ENCODE measurements around the gene ZFYVE27.

ZFYVE27 gene

DNA sequence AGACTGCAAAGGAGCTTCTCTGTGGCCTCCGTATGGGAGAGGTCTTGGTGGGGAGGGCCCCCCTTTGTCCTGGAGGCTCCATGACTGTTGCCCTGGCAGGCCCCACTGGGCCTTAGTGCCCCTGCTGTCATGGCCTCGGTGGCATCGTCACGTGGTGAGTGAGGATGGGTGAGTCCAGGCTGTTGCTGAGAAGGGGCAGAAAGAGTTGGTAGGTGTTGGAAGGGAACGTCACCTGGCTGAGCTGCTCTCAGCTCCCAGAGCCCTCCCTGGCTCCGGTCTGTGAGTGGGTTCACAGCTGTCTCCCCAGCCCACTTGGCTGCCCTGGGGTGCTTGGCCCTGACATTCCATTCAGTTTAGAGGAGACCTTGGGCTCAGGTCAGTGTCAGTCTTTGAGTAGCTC lies 18.8 kb downstream of the ZFYVE27 start:
- no peaks in the 10 kb centered on the region; the same call in 1 of the 2 replicates for H3K36me3 ChIP-seq (replicated peaks; ENCODE audit: insufficient read depth, low read length)
- H3K4me3 ChIP-seq (ENCODE audit: low read length) = no peak overlapping the region
- no peaks in the 10 kb centered on the region for H3K4me1 ChIP-seq (ENCODE audit: low read length)
- H3K4me2 ChIP-seq (ENCODE audit: low read depth, low read length) = no peak overlapping the region
- DNase-seq = no peak
- H3K27me3 ChIP-seq (replicated peaks; ENCODE audit: insufficient read depth, low read length) = no peaks in the 10 kb centered on the region
- no peaks in the 10 kb centered on the region for H3K9me2 ChIP-seq (replicated peaks; ENCODE audit: insufficient read depth, low read length)
- no peak overlapping the region for H3K27ac ChIP-seq (ENCODE audit: low read length)
- no peaks in the 10 kb centered on the region for H3F3A ChIP-seq (ENCODE audit: insufficient read depth, low read length)
- H3K9me3 ChIP-seq (replicated peaks; ENCODE audit: insufficient read depth, low read length) = no peaks in the 10 kb centered on the region
- TF ChIP-seq EZH2 (optimal IDR thresholded peaks at IDR 0.05; ENCODE audit: low read depth, low read length) (no peak), EZH2phosphoT487 (IDR thresholded peaks at IDR 0.05; ENCODE audit: low read length) (no peak)
- TF ChIP-seq, protein P1, sequence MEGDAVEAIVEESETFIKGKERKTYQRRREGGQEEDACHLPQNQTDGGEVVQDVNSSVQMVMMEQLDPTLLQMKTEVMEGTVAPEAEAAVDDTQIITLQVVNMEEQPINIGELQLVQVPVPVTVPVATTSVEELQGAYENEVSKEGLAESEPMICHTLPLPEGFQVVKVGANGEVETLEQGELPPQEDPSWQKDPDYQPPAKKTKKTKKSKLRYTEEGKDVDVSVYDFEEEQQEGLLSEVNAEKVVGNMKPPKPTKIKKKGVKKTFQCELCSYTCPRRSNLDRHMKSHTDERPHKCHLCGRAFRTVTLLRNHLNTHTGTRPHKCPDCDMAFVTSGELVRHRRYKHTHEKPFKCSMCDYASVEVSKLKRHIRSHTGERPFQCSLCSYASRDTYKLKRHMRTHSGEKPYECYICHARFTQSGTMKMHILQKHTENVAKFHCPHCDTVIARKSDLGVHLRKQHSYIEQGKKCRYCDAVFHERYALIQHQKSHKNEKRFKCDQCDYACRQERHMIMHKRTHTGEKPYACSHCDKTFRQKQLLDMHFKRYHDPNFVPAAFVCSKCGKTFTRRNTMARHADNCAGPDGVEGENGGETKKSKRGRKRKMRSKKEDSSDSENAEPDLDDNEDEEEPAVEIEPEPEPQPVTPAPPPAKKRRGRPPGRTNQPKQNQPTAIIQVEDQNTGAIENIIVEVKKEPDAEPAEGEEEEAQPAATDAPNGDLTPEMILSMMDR (IDR thresholded peaks at IDR 0.05; ENCODE audit: low read length) = no peak
- H2AFZ ChIP-seq (ENCODE audit: low read length) = no peak overlapping the region
- H3K79me2 ChIP-seq (ENCODE audit: low read length) = no peaks in the 10 kb centered on the region
- no peak overlapping the region for H3K9ac ChIP-seq (ENCODE audit: low read length)
- H4K20me1 ChIP-seq (ENCODE audit: insufficient read depth, low read length) = no peaks in the 10 kb centered on the region

DNA sequence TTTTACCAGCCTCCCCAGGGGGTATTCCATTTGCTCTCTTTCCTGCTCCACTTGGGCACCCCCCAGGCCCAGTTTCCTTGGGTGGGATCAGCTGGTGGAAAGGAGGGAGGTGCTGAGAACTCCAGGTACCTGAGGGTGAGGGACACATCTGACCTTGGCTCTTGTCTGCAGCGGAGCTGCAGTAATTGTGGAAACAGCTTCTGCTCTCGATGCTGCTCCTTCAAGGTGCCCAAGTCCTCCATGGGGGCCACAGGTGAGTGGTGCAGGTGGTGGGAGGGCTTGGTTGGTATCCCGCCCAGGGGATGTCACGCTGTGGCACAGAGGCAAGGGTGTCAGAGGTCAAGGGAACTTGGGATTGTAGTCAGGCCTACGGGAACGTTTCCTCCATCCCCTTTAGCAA lies 20.5 kb downstream of the ZFYVE27 start:
- no peak overlapping the region for H3K27ac ChIP-seq (ENCODE audit: low read length)
- H3K4me1 ChIP-seq (ENCODE audit: low read length) = no peaks in the 10 kb centered on the region
- no peaks in the 10 kb centered on the region for H3K27me3 ChIP-seq (replicated peaks; ENCODE audit: insufficient read depth, low read length)
- H3K4me3 ChIP-seq (ENCODE audit: low read length) = no peak overlapping the region
- no peak overlapping the region for H3K9ac ChIP-seq (ENCODE audit: low read length)
- TF ChIP-seq EZH2 (optimal IDR thresholded peaks at IDR 0.05; ENCODE audit: low read depth, low read length) (no peak), EZH2phosphoT487 (IDR thresholded peaks at IDR 0.05; ENCODE audit: low read length) (no peak)
- no peak overlapping the region for H3K4me2 ChIP-seq (ENCODE audit: low read depth, low read length)
- no peak for DNase-seq
- H4K20me1 ChIP-seq (ENCODE audit: insufficient read depth, low read length) = no peaks in the 10 kb centered on the region
- H3F3A ChIP-seq (ENCODE audit: insufficient read depth, low read length) = no peaks in the 10 kb centered on the region
- no peaks in the 10 kb centered on the region for H3K79me2 ChIP-seq (ENCODE audit: low read length)
- H3K36me3 ChIP-seq (replicated peaks; ENCODE audit: insufficient read depth, low read length) = no peaks in the 10 kb centered on the region
- no peak overlapping the region for H2AFZ ChIP-seq (ENCODE audit: low read length)
- H3K9me2 ChIP-seq (replicated peaks; ENCODE audit: insufficient read depth, low read length) = no peaks in the 10 kb centered on the region
- no peaks in the 10 kb centered on the region for H3K9me3 ChIP-seq (replicated peaks; ENCODE audit: insufficient read depth, low read length)

DNA sequence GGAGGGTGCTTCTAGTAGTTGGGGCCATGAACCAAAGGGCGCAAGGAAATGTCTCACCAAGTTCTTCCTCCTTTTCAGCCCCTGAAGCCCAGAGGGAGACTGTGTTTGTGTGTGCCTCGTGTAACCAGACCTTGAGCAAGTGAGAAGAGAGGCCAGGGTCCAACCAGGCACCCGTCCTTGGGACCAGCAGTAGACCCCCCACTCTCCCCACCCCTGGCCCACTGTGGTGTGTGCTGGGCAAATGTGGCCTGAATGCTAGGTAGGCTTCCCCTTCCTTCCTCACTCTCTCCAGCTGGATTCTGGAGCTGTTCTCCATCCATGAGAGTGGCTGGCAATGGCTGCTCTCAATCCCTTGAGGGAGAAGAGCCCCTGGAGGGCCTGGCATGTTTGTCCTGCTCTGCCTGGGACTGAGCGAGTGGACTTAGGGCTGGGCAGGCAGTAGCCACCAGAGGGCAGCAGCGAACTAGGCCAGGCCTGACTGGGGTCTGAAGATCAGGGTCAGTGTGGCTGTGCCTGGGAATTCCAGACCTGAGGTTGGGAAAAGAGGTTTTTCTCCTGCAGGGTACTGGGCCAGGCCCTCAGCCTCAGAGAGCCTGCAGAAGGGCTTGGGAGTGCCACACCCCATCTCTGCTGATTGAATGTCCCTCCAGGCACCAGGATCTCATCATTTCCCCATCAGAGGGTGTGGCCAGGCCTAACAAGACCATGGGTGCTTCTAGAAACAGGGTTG lies 22.4 kb downstream of the ZFYVE27 start:
- Histone ChIP-seq H4K20me1 (ENCODE audit: insufficient read depth, low read length) (no peaks in the 10 kb centered on the region), H3K36me3 (replicated peaks; ENCODE audit: insufficient read depth, low read length) (no peaks in the 10 kb centered on the region), H3K4me1 (ENCODE audit: low read length) (no peaks in the 10 kb centered on the region), H3K9me3 (replicated peaks; ENCODE audit: insufficient read depth, low read length) (no peaks in the 10 kb centered on the region), H3K4me2 (ENCODE audit: low read depth, low read length) (no peak overlapping the region), H3K27me3 (replicated peaks; ENCODE audit: insufficient read depth, low read length) (no peaks in the 10 kb centered on the region), H3F3A (ENCODE audit: insufficient read depth, low read length) (no peaks in the 10 kb centered on the region), H3K9ac (ENCODE audit: low read length) (no peak overlapping the region), H3K9me2 (replicated peaks; ENCODE audit: insufficient read depth, low read length) (no peaks in the 10 kb centered on the region), H2AFZ (ENCODE audit: low read length) (no peak overlapping the region), H3K4me3 (ENCODE audit: low read length) (no peak overlapping the region), H3K27ac (ENCODE audit: low read length) (no peak overlapping the region), H3K79me2 (ENCODE audit: low read length) (no peaks in the 10 kb centered on the region)
- peak; percentile 41 for DNase-seq
- TF ChIP-seq EZH2 (optimal IDR thresholded peaks at IDR 0.05; ENCODE audit: low read depth, low read length) (no peak), EZH2phosphoT487 (IDR thresholded peaks at IDR 0.05; ENCODE audit: low read length) (no peak)
- TF ChIP-seq, protein P1 (IDR thresholded peaks at IDR 0.05; ENCODE audit: low read length) = peak; percentile 84

DNA sequence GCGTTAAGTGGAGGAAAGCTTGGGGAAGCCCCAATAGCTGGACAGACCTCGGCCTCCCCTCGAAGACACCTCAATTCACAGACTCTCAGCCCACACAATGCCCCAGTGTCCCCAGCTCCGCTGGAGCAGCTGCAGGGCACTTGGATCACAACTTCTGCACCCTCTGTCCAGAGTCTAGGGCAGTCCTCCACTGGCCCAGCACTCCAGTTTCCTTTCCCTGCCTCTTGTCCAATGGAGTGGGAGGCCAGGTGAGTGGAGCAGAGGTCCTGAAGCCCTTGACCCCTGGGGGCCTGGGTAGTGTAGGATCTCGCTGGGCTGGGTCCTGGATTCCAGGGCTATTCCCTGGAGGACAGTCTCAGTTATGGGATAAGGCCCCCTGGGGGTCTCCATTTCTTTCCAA lies 23.0 kb downstream of the ZFYVE27 start:
- H3K4me3 ChIP-seq (ENCODE audit: low read length) = no peak overlapping the region
- no peaks in the 10 kb centered on the region for H3K79me2 ChIP-seq (ENCODE audit: low read length)
- no peaks in the 10 kb centered on the region for H3K27me3 ChIP-seq (replicated peaks; ENCODE audit: insufficient read depth, low read length)
- no peak for DNase-seq
- TF ChIP-seq EZH2 (optimal IDR thresholded peaks at IDR 0.05; ENCODE audit: low read depth, low read length) (no peak), EZH2phosphoT487 (IDR thresholded peaks at IDR 0.05; ENCODE audit: low read length) (no peak)
- TF ChIP-seq, protein P1 (IDR thresholded peaks at IDR 0.05; ENCODE audit: low read length) = no peak
- no peaks in the 10 kb centered on the region for H3K9me2 ChIP-seq (replicated peaks; ENCODE audit: insufficient read depth, low read length)
- no peak overlapping the region for H3K4me2 ChIP-seq (ENCODE audit: low read depth, low read length)
- H3K4me1 ChIP-seq (ENCODE audit: low read length) = no peaks in the 10 kb centered on the region
- no peaks in the 10 kb centered on the region for H3F3A ChIP-seq (ENCODE audit: insufficient read depth, low read length)
- H3K27ac ChIP-seq (ENCODE audit: low read length) = no peak overlapping the region
- H4K20me1 ChIP-seq (ENCODE audit: insufficient read depth, low read length) = no peaks in the 10 kb centered on the region
- H2AFZ ChIP-seq (ENCODE audit: low read length) = no peak overlapping the region
- no peak overlapping the region for H3K9ac ChIP-seq (ENCODE audit: low read length)
- no peaks in the 10 kb centered on the region for H3K9me3 ChIP-seq (replicated peaks; ENCODE audit: insufficient read depth, low read length)
- H3K36me3 ChIP-seq (replicated peaks; ENCODE audit: insufficient read depth, low read length) = no peaks in the 10 kb centered on the region

All from MM.1S (cell line).